Measurements from ENCODE around the gene TTC28.

TTC28 gene

DNA sequence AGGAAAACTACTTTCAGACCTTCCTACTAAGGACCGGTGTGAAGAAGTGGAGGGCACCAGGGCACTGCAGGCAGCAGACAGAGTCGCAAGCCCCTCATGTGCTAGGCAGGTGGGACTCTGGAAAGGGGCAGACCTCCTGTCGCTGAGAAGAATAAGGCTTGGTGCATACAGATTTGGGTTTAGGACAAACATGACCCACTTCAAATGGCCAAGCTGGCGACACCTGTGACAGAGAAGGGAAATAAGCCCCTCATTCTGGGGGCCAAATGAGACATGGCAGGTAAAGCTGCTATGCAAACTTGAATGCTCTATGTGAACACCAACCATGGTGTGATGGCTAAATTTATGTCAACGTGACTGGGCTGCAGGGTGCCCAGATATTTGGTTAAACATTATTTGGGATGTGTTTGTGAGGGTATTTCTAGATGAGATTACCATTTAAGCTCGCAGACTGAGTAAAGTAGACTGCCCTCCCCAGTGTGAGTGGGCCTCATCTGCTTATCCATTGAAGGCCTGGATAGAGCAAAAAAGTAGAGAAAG lies 648.2 kb downstream of the TTC28 start:
- DNase-seq, result no peak

DNA sequence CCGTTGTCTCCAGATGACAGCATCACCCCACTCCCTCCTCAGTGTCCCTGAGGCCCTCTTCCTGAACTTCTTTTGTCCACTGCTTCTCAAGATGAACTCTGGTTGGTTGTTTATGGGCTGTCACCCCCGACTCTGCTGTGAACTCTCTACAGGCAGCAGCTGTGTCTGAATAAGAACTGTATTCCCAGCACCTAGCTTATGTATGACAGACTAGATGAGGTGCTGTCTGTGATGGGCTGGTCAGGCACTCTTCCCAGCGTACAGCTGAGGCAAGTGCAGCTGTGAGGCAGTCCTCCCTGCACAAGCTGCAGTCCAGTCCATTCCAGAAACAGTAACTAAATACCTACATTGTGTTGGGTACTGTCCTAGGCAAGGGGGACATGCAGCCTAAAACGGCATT lies 649.2 kb downstream of the TTC28 start:
- no peak for DNase-seq

DNA sequence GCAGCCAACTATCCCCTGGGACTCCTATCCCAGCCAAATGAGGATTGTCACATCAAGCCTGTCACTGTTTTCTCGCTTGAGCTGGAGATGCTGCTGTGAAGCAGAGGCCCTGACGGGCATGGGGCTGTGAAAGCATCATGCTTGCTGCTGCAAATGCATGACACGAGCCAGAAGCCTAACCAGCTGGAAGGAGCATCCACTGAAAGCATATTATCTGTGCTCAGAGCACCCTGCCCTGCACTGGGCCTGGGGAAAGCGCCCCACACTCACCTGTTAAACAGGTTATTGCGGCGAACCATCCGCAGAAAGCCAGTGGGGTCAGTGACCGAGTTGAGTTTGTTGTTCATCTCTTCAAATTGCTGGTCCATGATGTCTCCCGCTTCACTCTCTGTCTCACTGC lies 649.7 kb downstream of the TTC28 start:
- no peak for DNase-seq

DNA sequence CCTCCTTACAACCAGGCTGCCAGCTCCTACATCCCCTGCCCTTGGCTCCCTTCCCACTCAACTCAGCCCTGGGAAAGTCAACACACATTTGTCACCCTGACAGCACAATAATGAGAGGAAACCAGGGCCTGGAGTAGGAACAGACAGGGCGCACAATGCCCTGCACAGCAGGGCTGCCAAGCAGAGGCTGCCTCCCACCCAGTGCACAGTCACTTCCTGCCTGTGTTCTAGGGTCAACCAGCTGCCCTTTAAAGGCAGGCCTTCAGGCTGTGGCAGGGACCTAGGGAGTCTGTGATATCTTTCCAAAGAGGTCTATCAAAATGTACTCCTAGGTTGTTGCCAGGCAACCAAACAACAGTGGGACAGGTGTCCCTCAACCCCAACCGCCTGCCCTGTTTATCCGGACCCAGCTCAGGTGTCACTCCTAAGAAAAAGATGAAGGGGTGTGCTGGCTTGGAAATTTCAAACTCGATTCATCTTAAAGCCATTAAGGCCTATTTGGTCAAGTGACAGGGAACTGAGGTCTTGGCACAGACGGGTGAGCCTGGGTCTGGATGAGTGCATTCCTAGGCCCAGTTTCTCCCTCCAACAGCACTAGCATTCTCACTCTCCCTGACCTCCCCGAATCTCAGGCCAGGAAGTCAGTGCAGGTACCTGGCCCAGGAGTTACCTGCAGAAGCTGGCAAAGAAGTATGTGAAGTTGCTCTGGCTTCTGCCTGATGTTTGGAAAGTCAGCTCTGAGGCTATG lies 650.3 kb downstream of the TTC28 start:
- DNase-seq, result no peak

DNA sequence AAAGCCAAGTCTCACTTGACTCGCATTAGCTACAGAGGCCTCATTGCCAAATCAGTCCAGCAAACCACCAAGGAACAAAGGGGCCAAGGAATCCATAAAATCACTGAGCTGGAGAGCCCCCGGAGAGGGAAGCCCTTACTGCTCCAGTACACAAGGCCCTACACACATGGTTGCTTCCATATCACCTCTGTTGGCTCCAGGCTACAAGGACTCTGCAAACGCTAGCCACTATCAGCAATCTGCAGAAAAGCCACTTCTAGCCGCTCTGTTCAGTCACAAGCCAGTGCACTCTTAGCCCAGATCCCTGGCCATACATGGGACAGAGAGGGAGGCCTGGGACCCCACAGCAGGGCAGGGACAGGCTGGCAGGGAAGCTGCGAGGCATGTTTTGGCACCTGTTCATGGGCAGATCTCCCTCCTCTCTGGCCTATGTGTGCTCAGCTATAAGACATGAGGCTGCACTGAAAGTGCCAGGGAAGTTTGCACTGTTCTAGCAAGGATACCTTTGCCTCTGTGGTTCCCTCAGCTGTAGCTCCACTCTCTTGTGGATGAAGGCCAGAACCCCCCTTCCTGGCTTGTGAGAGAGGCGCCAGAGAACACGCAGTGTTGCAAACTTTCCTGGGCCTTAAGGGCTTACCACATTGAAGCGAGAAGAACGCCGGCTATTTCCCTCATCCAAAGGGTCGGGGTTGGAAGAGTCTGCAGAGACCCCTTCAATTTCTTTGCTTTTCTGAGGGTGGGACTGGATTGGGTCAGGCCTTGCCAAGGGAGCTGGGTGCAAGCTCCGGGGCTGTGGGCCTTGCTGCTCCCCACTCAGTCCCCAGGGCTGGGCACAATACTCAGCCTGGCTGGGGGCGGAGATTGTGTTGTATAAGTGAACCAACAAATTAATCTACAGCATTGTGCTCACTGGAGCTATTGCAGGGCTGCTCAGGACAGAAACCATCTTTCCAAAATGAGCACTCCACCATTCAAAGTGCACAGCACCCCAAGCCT lies 651.9 kb downstream of the TTC28 start:
- no peak for DNase-seq

DNA sequence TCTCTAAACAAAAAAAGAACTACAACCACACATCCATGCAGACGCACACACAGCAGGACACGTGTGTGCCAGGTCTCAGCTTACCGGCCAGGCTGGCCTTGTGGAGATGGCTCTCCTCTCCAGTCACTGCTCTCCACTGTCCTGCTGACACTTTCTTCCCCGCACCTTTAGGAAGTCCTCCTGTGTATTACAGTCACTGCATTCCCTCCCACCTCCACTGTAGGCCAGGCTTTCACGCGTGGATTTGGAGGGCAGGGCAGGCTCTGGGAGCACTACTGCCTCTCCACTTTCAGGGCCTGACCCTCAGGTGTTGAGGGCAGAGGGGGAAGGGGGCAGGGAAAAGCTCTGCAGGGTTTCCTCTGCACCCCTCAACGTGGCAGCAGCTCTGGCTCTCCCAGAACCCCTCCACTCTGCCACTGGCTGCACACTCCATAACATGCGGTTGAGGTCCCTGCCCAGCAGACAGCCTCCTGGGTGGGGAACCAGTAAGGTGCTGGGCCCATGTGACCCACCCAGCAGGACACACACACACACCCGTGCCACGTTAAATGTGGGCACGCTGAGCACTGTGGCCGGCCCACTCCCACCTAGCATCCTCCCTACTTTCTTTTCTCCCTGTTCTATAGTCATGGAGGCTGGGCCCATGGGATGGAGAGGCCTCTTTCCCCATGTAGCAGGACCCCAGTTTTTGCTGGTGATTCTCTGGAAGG lies 653.6 kb downstream of the TTC28 start:
- no peak for DNase-seq

DNA sequence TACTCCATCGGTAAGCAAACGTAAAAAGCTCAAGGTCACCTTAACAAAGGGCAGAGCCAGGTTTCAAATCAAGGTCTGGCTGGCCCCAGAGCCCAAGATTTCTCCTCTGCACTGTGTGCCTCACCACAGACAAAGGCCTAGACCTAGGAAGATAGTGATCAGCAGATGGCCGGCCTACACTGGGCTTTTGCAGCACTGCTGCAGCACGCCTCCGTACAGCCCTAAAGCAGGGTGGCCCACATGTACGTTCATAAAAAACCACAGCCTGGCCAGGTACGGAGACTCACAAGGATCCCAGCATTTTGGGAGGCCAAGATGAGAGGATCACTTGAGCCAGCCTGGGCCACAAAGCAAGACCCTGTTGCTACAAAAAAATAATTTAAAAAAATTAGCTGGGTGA lies 654.3 kb downstream of the TTC28 start:
- no peak for DNase-seq

DNA sequence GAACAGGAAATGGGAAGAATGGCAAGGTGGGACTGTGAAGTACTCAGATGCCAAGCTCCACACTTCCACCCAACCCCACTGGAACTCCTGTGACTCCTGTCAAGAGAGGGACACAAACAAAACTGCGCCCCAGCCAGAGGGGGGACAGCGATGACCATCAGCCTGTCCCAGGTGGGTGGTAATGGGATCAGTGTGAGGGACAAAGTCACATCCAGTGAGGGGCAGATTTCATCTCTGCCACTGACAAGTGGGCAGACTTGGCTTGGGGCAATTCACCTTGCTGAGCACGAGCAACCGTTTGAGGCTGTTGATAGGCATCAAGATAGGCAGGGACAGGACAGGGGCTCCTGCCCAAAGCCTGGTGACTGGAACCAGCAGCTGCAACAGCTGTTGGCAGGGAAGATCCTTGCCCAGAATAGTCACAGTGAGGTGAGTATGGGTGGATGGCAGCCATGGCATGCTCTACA lies 655.2 kb downstream of the TTC28 start:
- DNase-seq, result no peak

DNA sequence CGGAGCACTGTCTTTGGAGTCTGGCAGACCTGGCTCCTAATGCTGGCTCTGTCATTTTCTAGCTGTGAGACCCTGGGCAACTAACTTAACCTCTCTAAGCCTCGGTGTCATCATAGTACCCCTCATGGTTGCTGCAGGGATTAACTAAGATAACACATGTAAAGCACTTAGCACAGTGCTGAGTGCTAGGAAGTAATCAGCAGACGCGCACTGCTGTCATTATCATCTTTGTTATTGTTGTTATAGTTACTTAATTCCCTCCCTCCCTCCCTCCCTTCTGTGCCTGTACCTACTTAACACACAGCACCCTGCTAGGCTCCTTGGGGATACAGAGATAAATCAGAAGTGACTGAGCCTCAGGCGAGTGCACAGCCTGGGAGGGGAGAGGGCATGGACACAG lies 655.9 kb downstream of the TTC28 start:
- no peak for DNase-seq

DNA sequence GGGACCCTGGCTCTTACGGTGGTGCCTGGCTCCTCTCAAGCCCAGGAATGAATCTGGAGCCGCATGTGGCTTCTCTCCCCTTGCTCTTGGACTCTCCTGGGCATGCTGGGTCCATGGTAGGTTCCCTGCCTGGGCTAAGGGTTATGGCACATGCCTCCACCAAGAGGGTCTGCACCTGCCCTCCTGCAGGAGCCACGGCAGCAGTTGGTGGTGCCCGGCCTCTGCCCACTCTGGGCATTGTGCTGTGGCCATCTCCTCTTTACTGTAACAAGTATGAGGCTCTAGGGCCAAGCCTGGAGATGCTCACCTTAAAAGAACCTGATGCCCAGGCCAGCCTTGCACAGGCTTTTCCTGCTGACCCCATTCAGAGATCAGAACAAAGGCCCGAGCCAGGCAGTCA lies 656.6 kb downstream of the TTC28 start:
- DNase-seq, result peak; percentile 40

DNA sequence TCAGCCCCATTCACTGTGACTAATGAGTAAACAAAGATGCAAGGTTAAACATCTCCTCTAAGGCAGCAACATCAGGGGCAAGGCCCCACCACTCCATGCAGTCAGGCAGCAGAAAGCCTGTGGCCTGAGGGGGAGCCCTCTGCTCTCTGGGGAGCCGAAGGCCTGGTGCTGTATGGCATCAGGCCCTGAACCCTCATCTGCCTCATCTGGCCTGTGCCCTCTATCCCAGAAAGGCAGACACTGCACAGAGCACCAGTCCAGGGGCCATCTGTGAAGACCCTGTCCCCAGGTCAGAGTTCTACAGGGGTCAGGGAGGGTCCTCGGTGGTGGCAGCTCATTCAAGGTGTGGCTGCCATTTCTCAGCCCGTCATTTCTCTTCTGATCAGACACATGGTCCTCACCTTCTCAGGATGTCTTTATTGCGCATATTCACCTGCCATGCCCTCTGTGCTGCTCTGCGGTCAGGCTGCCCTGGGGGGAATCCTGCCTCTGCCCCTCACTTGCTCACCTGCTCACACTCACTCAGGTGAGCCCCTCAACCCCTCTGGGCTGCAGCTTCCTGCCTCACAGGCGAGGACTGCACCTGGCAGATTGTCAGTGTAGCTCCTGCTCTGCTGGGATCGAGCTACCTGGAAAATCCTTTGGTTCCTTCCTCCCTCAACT lies 657.5 kb downstream of the TTC28 start:
- DNase-seq, result no peak

DNA sequence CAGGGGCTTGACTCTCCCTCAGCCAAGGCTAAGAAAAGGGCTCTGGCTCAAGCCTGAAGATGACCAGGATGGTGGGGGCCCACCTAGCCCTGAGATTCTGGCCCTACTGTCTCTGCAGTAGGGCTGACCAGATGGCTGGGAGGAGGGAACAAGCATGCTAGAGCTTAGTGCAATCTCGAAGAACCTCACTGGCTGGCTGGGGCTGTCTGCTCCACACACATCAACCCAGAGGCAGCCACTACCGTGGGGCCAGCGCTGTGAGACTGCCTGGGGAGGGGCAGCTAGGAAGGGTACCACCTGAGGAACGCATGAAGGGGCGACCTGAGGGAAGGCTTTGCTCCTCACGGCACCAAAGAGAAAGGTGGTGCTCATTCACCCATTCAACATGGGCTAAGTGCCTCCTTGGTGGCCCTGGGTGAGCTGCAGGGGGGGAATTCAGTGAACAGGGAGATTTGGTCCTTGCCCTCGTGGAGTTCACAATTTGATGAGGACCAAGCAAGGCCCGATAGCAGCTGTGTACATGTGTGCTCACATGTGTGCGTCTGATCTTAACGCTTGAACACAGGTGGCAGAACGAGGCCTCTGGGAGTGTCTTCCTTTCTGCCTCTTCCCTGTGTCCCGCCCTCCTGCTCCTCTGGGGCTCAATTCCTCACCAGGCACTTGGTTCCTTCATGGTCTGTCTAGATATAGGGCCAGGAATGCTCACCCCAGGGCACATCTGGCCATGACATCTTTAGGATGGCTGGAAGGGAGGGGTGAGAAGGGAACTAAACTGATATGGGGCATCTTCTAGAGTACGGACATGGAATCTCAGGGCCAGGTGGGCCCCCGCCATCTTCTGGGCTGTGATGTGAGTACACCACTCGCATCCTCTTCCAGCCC lies 658.3 kb downstream of the TTC28 start:
- DNase-seq, result peak; percentile 43

DNA sequence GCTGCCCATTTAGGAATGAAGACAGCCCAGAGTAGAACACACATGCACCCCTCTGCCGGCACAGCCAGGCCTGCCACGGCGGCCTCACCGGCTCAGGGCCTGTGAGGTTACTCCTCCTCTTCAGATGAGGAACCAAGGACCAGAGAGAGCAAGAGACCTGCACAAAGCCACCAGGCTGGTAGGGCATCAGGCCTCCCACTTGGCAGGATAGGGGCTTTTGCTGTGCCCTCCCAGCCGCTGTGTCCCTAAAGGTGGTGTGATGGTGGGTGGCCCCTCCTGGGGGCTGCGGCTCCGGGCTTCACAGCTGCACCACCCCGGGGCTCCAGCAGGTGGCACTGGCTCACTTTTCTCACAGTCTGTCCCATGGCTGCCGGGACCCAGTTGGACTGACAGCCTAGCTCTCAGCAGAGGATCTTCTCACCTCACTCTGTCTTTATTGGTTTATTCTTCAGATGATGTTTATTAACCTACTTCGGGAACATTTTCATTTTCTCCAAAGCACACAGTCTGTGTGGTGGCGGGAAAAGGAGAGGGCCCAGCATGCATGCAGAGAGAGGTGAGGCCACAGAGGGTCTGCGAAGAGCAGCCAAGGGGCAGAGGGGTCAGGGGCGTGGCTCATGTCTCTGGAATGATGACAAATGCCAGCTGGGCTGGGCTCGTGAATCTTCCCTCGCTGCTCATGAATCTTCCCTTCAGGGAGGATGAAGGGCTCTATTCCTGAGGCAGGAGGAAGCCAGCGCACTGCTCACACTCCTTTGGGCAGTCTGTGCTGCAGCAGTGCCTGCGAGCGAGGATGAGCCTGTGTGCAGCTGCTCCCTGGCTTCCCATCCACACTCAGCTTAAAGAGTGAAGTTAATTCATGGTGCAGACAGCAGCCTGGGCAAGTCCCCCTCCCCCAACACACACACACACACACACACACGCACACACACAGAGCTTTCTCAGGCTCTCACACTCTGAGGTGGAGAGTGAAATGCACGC lies 659.5 kb downstream of the TTC28 start:
- DNase-seq, result peak; percentile 89

DNA sequence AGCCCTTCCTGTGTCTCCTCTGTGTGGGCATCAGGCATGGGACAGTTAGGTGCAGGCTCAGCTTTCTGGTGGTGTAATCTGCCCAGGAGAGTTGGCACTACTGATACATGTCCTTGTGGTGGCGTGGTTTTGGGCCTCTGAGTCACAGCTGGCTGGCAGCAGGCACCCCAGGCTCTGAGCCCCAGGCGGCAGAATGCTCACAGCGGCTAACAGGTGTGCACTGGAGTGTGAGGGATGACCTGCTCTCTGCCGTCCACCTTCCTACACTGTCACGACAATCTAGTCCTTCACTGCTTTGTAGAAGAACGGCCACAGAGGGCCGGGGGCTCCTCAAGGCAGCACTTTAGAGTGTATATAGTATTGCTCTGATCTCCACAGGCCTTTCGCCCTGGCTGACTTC lies 660.3 kb downstream of the TTC28 start:
- DNase-seq, result no peak

DNA sequence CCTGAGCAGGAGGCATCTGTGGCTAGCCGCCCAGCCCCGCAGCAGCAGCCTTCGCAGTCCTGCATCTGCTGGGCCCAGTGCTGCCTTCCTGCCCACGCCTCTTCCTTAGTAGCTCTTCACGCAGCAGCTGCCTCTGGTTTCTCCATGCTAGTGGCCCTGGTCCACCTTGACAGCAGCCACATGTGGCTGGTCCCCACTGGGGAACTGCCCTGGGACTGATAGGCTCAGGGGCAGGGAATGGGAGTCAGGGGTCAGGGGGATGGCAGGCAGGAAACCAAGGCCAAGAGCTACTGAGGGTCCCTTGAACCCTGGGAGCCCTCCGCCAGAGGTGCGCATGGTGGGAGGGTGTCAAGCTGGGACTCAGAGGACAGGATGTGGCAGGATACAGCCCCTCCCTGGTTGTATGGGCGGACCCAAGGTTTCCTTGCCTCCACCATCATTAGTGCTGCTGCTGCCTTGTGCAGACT lies 661.1 kb downstream of the TTC28 start:
- no peak for DNase-seq

DNA sequence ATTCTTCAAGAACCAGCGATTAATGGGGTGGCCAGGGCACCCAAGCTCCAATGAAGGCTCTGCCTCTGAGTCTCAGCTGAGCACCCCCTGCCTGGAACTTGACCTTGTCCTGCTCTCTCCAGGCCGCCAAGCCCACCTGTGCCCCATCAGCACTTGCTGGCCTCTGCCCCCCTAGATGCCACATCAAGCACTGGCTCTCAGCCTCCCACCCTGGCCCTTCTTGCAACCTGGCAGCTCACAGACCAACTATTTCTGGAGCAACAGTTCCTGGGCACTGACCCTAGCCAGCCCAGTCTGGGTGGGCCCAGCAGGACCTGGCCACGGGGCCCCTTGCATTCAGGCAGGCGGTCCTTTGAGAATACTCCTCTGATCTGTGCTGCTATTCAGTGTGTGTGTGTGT lies 661.8 kb downstream of the TTC28 start:
- no peak for DNase-seq

DNA sequence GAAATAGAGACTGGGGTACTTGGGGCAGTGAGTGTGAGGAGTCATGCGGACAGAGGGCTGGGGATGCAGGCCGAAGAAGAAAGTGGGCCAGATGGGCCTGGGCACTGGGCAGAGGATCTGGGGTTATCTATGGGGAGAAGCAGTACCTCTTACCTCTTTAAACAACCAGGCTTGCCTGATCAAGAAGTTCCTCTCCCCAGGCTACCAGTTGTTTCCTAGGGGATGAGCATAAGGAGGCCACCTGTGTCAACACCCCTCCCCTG lies 662.2 kb downstream of the TTC28 start:
- DNase-seq, result no peak

DNA sequence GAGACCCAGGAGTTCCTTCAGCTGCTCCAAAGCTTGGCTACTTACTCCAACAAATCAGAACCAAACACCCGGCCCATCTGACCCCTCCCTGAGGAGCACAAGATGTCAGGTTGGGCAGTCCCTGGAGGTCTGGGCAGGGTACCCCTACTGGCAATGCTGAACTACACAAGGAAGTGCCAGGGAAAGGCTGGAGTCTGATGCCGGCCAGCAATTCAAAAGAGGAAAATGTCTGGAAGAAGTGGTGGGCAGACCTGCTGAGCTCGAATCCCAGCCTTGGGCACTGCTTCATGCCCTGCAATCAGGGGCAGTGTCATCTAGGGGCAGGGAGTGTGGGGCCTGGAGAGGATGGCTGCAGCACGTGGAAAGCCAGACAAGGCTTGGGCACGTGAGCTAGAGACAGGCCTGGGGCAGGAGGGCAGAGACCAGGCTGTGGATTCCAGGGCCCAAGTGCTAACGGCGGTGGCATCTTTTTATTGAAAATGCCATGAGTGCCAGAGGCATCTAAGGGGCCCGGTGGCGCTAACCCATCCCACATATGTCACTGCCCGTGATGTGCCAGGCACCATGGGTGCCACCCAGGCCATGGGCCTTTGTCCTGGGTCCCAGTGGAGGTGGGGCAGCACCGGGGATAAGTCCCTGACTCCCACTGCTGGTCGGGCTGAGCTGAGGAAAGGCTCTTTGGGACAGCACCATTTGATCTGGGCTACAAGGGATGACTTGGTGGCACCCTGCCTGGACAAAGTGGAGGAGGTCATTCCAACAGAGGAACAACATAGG lies 662.7 kb downstream of the TTC28 start:
- DNase-seq, result no peak
